OCI-LY1 (cell line): ENCODE data around the gene ROBO1.

ENCODE experiments used
- EZH2 ChIP-seq: fragments of 200-600 bp; sonication (generic), shearing (Covaris generic); IDR thresholded peaks from 2 replicates; pipeline ENCODE4 v1.8.0; 2017; ENCODE audit warnings: borderline replicate concordance, mixed run types, mild to moderate bottlenecking, antibody characterized with exemption, low read length, moderate library complexity, mixed read lengths
- TF ChIP-seq, protein P1 (sequence below): fragments of 200-600 bp; sonication (generic), shearing (Covaris generic); IDR thresholded peaks from 2 replicates; pipeline ENCODE4 v1.5.1; 2017; ENCODE audit warnings: mild to moderate bottlenecking, antibody characterized with exemption, low read length, moderate library complexity, mixed read lengths

DNA sequence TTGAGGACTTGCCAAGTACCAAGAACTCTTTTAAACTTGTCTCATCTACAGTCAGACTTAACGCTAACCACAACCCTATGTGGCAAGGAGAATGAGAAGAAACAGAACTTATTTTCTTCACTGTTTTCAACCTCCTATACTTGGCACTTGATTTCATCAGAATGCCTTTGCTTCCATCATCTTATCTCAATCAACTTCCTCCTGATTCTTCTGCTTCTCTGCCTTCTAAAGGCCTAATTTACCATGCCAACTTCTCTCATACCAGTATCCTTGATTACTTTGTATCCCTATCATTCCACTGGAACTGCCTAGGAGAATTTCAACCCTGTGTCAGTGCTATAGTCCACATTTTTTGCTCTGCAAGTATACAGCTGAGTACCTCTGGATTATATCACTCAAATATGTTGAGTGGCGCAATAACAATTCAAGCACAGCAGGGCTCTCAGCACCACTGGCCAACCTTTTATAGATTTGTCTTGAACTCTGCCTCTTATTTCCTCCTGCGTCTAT is 413.6 kb downstream of the ROBO1 start:
- TF ChIP-seq, protein P1, sequence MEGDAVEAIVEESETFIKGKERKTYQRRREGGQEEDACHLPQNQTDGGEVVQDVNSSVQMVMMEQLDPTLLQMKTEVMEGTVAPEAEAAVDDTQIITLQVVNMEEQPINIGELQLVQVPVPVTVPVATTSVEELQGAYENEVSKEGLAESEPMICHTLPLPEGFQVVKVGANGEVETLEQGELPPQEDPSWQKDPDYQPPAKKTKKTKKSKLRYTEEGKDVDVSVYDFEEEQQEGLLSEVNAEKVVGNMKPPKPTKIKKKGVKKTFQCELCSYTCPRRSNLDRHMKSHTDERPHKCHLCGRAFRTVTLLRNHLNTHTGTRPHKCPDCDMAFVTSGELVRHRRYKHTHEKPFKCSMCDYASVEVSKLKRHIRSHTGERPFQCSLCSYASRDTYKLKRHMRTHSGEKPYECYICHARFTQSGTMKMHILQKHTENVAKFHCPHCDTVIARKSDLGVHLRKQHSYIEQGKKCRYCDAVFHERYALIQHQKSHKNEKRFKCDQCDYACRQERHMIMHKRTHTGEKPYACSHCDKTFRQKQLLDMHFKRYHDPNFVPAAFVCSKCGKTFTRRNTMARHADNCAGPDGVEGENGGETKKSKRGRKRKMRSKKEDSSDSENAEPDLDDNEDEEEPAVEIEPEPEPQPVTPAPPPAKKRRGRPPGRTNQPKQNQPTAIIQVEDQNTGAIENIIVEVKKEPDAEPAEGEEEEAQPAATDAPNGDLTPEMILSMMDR, result no peak
- no peak for TF ChIP-seq EZH2
